ENCODE data around the gene ACO1.

The ACO1 gene

DNA sequence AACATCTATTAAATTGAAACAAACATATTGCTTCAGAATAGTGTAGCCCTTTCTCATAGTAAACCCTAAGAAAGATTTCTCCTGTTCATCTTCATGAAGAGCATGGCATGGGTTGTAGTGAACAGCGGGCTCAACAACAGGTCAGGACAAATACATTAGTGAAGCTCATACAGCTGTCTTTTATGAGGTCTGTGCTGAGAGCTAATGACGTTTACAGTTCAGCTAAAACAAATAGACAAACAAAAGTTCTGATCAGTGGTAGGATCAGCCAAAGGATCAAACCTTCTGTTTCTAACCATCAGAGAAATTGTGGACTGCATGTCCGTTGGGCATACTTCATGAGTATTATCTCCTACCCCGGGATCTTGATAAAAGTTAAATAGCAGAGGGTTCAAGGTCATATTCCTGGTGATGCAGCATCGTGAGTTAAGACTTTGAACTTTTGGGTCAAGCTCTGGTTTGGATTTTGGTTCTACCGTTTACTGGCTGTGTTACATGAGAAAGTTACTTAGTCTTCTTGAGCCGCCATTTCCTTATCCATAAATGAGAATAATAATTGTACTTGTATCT is 37.9 kb downstream of the ACO1 start:
- H3K27ac ChIP-seq = no peak overlapping the region
- TF ChIP-seq, protein P1, sequence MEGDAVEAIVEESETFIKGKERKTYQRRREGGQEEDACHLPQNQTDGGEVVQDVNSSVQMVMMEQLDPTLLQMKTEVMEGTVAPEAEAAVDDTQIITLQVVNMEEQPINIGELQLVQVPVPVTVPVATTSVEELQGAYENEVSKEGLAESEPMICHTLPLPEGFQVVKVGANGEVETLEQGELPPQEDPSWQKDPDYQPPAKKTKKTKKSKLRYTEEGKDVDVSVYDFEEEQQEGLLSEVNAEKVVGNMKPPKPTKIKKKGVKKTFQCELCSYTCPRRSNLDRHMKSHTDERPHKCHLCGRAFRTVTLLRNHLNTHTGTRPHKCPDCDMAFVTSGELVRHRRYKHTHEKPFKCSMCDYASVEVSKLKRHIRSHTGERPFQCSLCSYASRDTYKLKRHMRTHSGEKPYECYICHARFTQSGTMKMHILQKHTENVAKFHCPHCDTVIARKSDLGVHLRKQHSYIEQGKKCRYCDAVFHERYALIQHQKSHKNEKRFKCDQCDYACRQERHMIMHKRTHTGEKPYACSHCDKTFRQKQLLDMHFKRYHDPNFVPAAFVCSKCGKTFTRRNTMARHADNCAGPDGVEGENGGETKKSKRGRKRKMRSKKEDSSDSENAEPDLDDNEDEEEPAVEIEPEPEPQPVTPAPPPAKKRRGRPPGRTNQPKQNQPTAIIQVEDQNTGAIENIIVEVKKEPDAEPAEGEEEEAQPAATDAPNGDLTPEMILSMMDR (conservative IDR thresholded peaks at IDR 0.05) = no peak

- TF ChIP-seq, protein P1 (conservative IDR thresholded peaks at IDR 0.05) = no peak
- H3K27ac ChIP-seq = no peak overlapping the region
These were observed 38.9 kb downstream of the ACO1 start for GRCh38 chr9:32423371-32423770.

DNA sequence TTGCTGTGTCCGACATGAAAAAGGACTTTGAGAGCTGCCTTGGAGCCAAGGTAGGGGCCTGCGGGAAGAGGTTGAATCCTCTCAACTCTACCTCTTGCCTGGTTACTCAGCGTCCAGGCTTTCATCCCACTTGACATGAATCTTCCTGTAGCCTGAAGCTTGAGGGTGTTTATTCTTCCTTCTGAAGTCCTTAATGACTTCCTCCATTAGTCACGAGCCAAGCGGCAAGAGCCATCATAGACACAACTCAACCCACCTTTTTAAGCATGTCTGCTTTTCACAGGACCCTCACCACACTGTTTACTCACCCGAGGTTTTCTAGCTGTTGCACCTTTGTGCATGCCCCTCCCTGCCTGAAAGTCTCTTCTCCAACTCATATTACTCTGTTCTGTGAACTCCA is 40.2 kb downstream of the ACO1 start:
- H3K27ac ChIP-seq = no peak overlapping the region
- TF ChIP-seq, protein P1 (conservative IDR thresholded peaks at IDR 0.05) = no peak

DNA sequence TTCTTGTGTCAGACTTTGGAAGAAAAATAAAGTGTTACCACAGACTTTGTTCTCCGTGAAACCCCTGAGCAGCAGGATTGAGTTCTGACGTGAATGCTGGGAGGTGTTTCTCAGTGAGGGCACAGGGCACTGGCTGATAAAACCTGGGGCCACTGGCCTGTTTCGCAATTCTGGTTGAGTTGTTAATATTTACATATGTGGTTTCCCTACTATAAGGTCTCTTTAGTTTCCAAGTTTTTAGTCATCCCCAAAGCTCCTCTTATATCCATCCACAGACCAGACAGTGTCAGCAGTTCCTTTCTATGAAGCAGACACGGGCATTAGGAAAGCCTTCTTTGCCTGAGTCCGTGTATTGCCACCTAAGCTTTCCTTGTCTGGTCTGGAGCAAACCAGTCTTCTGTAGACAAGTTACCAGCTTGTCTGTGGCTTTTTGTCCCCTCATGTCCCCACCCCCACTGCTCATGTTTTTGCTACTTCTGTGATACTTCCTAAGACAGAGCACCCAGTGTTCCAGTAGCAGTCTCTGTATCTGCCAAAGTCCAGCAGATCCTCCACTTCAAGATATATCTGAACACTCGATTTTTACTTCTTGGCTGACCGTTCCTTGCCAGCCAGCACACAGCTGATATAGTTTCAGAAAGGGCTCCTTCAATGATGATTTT is 42.0 kb downstream of the ACO1 start:
- no peak overlapping the region for H3K27ac ChIP-seq
- TF ChIP-seq, protein P1 (conservative IDR thresholded peaks at IDR 0.05) = no peak

- TF ChIP-seq, protein P1 (conservative IDR thresholded peaks at IDR 0.05) = no peak
- no peak overlapping the region for H3K27ac ChIP-seq
These were observed 42.8 kb downstream of the ACO1 start for GRCh38 chr9:32427111-32427873.

GRCh38 chr9:32430720-32431119 is 46.3 kb downstream of the ACO1 start:
- no peak overlapping the region for H3K27ac ChIP-seq
- TF ChIP-seq, protein P1 (conservative IDR thresholded peaks at IDR 0.05) = no peak

DNA sequence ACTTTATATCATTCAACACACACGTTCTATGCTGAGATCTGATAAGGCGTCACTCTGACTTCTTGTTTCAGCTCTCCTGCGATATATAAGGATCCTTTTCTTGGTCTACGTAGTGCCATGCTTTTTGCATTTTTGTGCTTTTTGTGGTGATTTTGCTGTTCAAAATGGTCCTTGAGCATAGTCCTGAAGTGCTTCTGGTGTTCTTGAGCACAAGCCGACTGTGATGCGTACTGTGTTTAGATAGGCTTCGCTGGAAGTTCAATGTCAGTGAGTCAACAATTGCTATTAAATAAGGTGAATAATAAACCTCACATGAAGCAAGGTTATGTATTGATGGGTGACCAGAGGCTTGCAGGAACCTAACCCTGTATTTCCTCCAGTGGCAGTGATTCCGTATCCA is 46.8 kb downstream of the ACO1 start:
- TF ChIP-seq, protein P1 (conservative IDR thresholded peaks at IDR 0.05) = no peak
- no peak overlapping the region for H3K27ac ChIP-seq

Data from VCaP (cell line).